D341Med (cell line): Measurements from ENCODE around the gene TSTD1.

Experiments
- DNase-seq: peaks from one replicate; pipeline ENCODE4 v3.0.0; 2012; ENCODE audit warnings: low spot score

TSTD1 gene, protein sequence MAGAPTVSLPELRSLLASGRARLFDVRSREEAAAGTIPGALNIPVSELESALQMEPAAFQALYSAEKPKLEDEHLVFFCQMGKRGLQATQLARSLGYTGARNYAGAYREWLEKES

DNA sequence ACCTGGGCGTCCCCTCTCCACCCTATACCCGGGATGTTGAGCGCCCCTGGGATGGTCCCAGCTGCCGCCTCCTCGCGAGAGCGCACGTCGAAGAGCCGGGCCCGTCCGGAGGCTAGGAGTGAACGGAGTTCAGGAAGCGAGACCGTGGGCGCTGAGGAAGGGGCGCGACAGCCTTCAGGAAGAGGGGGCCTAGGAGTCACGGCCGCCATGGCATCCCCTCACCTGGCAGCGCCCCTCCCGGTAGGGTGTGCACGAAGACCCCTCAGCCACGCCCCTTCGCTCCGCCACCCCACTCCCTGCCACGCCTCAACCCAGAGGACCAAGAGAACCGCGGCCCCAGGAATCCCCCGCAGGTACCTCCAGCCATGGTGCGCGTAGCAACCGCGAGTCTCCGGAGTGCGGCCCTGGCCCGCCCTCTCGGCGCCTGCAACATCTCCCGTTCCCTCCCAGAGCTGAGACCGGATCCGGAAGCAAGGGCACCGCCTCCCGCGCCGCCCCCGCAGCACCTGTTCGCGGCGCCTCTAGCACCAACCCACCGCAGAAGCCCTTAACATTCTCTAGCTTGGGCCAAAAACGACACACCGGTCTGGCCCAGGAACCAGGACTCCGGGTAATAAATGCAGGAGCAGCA lies at the start of gene TSTD1:
Gene TSTD1 (minus strand): TSS at position 442 of the 631 bp plus-strand sequence. CDS start 75 bp downstream, at position 367.
- no peak for DNase-seq

DNA sequence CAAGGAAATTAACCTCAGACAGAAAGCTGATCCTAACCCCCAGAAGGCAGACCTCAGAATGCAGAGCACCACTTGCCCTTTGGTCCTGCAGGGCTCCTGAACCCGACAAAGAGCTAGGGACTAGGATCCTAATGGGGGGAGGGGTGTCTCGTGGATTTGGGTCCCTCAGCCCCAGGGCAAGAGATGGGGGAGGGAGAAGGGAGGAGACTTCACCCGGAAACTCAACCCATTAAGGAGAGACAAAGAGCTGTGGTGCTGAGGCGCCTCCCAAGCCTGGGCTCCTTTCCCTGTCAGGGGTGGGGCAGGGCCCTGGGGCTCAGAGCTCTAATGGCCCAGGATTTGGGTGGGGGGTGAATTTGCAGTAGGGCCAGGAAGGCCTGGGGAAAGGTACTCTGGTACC lies 47.7 kb upstream of the TSTD1 start:
- DNase-seq: no peak

DNA sequence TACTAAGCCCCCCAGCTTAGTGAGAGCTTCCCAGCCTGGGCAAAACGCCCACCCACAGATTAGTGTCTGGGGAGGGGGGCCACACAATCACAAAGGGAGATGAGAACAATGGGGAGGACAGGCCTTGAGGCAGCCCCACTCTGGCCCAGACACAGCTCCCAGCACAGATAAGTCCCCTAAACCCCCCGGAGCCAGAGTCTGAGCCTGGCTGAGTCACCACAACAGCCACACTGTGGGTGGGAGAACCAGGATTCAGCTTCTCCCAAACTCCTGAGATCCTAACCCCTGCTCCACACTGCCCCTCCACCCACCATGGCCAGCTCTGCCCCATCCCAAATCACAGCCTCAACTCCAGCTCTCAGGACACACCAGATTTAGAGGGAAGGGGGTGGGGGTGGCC lies 46.4 kb upstream of the TSTD1 start:
- no peak for DNase-seq

DNA sequence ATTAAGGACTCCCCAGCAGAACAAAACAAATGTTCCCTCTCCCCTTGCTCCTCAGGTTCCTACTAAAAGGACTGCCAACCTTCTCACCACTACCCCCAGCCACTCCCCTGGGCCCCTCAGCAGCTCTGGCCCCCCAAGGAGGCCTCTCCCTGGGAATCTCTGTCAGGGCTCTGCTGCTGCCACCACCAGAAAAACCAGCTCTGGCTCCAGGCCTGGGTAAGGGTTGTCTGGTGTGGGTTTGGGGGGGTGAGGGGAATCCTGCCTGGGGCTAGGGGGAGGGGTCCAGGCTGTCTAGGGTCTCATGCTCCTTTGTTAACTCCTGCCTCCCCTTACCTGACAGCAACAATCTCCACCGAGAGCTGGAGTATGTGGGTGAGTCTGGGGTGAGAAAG lies 45.8 kb upstream of the TSTD1 start:
- no peak for DNase-seq

DNA sequence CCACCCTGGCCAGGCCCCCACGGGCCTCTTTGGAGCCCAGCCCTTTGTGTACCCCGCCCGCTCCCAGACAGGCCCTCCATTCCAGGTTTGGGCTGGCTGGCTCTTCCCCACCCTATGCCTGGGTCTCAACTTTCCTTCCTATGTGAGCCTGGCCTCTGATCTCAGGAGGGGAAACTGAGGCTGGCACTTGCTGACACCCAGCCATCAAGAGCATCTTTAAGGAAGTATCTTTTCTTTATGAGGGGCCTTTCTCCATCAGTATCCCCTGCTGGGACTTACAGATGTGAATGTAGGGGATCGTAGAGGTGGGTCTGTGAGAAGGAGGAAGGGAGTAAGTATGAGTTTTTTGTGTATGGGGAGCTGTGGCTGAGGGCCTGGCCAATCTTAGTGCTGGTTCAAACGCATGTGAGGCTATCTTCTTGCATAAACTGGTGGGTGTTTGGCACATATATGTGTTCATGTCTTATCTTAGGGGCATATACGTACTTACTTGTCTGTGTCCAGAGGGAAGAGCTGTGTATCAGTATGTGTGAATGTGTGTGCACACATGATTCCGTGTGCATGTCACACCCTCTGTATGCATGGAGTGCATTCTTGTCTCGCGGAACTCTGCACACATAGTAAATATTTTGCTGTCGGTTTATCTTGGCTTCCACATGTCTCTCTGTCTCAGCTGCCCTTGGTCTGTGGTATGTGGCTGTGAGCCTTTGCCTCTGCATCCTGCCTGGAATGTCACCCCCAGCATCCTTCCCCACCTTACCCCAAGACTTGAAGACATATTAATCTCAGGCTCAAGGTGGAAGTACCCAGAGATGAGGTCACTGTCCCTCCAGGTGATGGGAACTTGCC lies 45.2 kb upstream of the TSTD1 start:
- DNase-seq: no peak

DNA sequence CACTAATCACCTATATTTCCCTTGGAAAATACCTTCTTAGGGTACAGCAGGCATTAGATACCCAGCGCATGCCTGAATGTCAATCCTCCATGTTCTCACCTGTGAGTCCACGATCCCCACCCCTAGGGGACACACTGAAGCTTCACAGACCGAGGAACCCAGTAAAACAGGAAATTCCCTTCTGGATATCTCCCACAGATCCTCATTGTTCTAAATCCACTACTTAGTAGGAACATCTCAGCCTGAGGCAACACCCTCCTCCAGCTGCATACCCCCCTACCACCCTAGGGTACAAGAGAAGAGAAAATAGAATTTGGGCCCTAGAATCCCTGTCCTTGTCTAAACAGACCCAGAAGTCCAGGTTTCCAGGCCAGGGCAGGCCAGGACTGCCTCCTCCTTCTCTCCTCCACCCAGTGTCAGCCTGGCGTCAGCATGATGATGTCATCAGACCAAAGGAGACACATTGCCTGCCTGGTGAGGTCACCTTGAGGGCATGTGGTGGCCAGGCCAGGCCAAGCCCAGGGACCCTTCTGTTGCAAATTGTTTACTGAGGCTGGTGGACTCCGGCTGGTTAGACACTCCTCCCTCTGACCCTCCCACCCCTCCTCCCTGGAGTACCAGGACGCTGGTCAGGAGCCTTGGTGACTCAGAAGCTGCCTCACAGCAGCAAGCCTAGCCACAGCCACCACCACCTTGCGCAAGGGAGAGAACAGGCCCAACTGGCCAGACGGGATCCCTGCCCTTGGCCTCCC lies 44.4 kb upstream of the TSTD1 start:
- no peak for DNase-seq

DNA sequence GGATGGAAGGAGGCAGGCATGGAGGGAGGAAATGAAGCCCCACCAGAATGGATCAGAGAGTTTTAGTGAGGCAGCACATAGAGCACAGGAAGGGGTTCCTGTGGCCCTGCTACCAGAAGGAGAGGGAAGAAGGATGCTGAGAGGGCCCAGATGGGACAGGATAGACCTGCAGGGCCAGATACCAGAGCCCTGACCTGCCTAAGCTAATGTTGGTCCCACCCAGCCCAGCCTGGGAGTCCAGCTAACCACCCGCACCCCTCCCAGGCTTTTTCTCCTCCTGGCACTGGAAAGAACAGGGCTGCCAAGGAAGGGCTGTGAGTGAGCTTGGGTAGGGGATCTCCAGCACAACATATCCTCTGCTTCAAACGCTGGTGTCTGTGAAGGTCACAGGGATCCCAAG lies 43.7 kb upstream of the TSTD1 start:
- DNase-seq: no peak

DNA sequence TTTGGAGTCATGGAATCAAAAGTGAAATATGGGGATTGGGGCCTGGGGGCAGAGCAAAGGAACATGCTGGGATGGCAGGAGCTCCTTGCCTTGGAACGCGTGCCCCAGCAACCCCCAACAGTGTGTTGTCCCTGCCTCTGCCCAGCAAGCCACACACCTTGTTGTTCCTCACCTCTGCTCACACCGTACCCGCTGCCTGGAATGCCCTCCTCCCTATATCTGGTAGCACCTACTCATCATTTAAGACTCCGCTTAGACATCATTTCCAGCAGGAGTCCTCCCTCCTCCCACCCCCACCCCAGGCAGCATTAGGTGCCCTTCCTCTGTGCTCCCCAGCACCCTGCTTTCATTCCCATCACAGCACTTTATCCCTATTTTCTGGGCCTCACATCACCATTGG lies 42.8 kb upstream of the TSTD1 start:
- DNase-seq: no peak

DNA sequence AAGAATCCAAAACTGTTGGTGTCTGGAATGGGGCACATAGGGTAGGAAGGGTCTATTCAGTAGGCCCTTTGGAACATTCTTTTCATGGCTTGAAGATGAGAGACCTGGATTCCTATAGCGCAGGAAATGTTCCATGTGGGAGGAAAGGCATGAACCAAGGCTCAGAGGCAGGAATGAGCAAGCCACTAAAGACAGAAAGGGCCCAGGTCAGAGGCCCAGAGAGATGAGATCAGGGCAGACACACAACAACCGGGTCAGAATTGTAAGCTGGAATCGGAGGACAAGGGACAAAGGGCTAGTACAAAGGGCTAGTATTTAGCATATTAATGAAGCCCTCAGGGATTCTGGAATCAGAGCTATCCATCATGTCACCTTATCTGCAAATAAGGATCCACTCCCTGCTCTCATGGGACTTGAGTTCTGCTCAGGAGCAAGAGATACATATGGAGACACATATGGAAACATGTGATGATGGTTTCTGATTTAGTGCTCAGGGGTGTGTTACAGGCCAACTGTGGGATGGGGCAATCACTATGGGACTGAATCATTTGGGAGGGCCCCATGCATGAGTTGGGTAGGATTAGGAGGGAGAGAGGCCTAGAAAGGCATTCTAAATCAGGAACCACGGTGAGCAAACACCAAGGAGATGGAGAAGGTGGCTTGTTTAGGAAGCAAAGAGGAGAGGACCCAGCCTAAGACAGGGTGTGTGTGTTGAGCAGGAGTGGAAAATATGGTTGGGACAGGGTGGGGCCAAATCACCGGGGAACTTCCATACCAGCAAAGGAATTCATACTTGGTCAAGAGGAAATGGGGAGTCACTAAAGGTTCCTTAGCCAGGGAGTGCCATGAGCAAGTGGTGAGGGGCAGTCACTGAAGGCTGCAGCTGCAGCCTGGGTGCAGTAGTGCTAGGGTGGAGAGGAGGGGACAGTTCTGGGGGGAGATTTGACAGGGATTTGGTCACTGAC lies 42.0 kb upstream of the TSTD1 start:
- DNase-seq: no peak

DNA sequence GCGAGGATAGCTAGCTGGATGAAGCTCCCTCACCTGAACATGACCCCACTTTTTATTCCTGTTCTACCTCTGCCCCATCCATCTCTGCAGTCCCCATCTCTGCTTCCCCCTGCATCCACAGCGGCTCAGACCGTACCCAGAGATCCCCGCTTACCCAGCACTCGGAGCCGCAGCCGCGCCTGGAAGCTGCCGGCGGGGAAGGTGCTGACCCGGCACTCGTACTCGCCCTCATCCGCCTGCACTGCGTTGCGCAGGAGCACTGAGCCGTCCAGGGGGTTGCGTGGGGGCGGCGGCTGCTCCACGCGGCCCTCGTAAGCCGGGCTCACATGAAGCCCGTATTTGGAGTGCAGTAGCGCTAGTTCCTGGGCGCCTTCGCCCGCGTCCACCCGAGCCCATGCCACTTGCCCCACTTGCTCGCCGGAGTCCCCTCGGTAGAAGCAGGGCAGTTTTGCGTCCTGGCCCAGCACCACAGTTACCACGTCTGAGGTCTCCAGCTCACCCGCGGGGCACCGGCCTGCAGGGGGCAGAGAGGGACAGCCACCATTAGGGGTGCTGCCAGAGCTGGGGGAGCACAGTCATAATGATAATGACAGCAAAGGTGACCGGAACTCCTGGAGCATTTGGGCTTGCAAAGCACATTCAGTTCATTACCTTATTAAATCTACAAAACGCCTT lies 40.8 kb upstream of the TSTD1 start:
- no peak for DNase-seq

DNA sequence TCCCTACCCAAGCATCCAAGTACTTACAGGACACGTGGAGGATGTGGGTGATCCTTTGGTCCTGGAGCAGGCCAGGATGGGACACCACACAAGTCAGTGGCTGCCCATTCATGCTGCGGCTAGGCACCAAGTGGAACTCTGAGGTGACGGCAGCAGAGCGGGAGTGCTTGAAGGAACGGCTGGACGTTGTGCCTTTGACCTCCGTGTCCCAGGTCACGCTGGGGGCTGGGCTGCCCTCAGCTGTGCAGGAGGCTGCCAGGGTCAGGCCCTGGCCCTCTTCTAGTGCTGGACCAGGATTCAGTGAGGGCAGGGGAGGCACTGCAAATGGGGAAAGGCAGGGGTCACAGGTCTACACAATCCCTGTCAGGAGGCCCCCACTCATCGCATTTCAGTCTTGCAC lies 38.7 kb upstream of the TSTD1 start:
- no peak for DNase-seq

DNA sequence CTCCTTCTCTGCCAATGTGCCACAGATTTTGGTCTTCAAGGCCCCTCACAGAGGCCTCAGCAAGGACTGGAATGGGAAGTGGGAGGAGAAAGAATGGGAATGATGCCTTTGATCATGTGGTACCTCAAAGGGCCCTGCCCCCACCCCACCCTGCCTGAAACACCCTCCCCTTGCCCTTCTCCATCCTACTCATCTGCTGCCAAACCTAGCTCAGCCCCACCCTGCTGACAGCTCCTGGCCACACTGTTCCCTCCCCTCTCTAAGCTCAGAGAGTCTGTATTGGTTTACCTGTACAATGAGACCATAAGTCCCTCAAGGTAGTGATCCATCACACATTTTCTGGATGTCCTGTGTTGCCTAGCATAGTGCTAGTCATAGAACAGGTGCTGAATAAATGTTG lies 37.6 kb upstream of the TSTD1 start:
- no peak for DNase-seq

DNA sequence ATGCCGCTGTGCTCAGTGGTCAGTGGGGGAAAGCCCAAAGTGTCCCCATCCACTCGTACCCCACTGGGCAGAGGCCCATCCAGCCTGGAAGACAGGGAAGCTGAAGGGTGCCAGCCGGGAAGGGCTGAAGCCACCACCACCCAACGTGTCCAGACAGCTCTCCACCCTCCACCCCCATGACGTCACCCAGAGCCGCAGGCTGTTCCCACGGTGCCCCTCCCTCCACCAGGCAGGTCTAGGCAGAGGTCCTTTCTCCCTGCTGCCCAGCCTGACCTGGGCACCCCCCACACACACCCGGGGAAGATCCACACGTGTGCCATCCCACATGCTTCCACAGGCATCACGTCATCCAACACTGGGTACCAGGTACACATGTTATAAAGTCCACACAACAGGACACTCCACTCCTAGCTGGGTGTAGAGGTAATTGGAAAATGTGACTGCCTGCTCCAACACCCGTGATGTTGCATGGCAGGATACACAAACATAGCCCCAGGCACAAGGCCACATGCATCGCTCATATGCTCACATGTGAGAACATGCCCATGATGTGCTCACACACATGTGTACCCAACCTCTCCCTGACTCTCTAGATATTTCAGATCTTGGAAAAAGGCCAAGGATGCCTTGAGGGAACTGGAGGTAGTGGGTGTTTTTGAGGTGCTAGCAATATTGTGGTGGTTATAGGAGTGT lies 36.1 kb upstream of the TSTD1 start:
- no peak for DNase-seq

DNA sequence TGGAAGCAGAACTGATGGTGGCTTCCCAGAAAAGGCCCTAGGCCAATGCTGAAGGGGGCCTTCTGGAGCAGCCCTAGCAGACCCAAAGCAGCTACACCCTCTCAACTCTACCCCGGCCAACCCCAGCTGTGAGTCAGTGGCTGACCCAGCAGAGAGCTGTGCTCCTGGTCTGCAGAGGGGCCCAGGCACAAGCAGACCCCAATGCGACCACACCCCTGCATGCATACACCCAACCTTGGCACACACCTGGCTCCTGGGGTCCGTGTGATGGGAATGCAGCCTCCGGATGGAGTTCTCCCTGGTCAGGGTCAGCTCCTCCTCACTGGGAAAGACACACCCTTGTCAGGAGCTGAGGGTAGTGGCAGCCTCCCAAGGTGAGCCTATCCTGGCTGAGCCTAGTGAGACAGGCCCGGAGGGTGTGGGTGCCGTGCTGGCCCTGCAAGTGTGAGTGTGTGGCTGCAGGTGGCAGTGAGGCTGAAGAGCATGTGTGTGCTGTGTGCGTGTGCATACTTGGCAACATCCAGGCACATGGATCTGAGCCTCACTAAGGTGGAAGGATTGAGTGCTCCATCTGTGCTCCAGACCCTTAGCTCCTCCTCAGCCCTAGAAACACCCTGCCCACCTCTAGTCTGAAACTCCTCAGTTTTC lies 34.8 kb upstream of the TSTD1 start:
- DNase-seq: no peak

DNA sequence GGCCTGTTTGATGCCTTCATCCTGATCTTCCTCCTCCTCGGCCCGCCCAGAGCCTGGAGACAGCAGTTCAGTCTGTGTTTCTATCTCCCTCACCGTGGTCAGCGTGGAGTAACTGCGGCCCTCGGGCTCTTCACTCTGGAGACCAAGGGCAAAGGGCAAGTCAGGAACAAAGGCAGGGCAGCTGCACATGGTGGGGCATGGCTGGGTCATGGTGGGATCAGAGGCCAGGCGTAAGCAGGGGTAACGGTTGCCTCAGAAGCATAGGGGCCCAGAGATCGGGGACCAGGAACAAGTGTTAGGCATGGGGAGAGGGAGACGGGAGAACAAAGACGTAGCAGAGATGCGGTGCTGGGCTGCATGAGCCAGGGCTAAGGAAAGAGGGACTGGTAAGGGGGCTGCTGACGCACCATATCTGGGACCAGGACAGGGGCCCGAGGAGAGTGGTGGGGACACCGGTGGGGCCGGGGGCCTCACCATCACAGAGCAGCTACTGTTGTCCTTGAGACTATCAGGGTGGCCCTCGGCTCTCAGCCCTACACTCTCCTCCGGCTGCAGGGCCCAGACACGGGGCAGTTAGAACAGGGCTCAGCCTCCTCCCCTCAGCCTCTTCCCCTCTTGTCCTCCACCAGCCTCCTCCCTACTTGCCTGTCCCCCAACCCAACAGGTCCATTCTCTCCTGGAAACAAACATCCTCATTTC lies 34.1 kb upstream of the TSTD1 start:
- DNase-seq: no peak

DNA sequence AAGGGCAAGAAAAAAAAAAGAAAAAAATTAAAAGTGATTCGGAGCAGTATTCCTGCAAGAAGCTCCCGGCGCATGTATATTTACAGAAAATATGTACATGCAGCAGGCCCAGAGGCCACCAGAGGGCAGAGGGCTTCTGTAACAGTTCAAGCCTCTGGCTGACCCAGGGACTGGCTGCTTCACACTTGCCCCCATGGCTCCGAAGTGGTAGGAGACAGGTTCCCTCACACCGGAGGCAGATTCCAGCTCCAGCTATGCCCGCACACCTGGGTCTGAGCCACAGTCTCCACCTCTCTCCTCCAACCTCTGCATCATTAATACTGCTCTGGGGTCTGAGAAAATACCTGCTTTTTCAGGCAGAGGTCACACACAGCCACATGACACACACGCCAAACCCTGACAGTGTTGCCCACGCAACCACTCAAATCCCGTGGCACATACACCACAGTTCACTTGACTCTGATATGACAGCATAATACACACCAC lies 33.2 kb upstream of the TSTD1 start:
- DNase-seq: peak; percentile 77

DNA sequence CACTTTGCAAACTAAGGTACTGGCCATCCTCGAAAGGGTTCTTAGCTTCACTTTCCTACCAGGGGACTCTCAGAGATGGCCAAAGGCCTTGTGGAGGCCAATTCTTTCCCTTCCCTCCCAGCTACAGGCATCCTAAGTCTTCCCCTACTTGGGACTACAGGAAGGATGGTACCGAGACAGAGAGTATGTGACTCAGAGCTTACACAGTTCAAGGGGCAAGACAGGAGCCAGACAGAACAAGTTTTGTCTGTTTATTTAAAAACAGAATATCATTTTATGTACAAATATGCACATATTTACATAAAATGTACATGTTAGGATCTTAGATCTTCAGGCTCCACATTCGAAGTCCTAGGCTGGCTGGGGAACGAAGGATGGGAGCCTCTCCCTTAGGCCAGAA lies 32.0 kb upstream of the TSTD1 start:
- no peak for DNase-seq

DNA sequence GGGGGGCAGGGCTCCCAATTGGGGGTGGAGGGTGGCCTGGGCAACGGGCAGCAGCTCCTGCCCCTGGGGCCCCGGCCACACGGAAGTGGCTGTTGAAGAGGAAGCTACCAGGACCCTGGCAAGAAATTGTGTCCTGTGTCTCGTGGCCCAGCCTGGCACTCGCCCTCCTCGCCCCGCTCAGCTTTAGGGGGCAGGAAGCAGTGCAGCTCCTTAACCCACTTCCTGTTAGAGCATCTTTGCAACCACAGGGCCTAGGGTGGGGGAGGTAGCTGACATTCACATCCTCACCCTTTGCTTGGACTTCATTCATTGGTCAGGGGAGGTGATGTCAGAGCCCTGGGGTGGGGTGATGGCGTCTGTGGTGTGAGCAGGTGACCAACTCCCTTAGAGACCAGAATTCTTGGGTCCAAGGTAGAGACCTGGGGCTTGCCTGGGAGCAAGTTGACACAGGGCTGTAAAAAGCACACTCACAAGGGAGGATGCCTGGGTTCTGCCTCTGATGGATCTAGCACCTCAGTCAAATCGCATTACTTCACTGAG lies 31.0 kb upstream of the TSTD1 start, which contains the start of gene ARHGAP30:
Gene ARHGAP30 (minus strand): TSS at position 161 of the 540 bp plus-strand sequence. CDS start 267 bp downstream, outside the sequence.
- no peak for DNase-seq

DNA sequence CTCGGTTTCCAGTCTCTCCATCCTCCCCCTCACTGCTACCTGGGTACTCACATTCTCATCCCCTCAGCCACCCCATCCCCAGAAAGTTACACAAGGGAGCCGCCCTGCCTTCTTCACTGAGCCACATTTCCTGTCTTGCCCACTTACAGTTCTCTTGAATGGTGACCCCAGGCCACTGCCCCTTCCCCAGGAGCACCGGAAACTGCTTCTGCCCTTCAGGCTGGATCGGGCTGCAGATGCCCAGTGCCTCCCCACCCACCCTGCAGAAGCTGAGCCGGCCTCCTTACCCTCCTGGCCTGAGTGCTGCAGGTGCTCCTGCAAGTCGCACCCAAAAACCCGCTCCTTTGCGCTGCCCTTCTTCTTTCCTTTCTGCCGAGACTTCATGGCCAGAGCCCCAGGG lies 30.5 kb upstream of the TSTD1 start:
- no peak for DNase-seq
